Adrenal gland (tissue), 12 donors: ENCODE results near the gene ZSCAN12. TPM values are rescaled to one million over a fixed set of nuclear protein-coding genes. Genes with fewer than 3 reads are reported as not detected.

Experiments used
- DNase-seq, 7 donors: peaks; one replicate each; pipeline ENCODE4 v3.0.0-alpha.2; 2019 to 2020
- H3K27ac ChIP-seq, 5 donors: fragments of 200-600 bp; sonication (generic) in 4 of 5; 1 replicate in 3 of 5; 2 replicates in 2 of 5; pipeline versions ENCODE4 v1.5.1 to v1.8.0; 2016 to 2020; ENCODE audit warnings: mild to moderate bottlenecking in 1 of 5
- H3K27me3 ChIP-seq: fragments of 200-600 bp; 2 replicates; pipeline ENCODE4 v1.8.0; 2021
- H3K36me3 ChIP-seq, 2 donors: fragments of 200-600 bp; replicated peaks in 1 of 2; 1 replicate in 1 of 2; 2 replicates in 1 of 2; pipeline versions ENCODE4 v1.5.1 to v1.8.0; 2018 to 2022
- H3K4me1 ChIP-seq, 2 donors: fragments of 200-600 bp; replicated peaks in 1 of 2; 1 replicate in 1 of 2; 2 replicates in 1 of 2; pipeline versions ENCODE4 v1.5.1 to v1.8.0; 2018 to 2021
- H3K4me3 ChIP-seq, 4 donors: fragments of 200-600 bp; sonication (generic) in 3 of 4; one replicate each; pipeline ENCODE4 v1.5.1; 2016 to 2018
- H3K9me3 ChIP-seq, 3 donors: fragments of 200-600 bp; sonication (generic) in 1 of 3; replicated peaks in 1 of 3; 1 replicate in 2 of 3; 2 replicates in 1 of 3; pipeline versions ENCODE4 v1.5.1 to v1.8.0; 2016 to 2021
- POLR2A ChIP-seq, 2 donors: fragments of 450-650 bp; IDR thresholded peaks; one replicate each; pipeline ENCODE4 v1.6.1; 2017; ENCODE audit warnings: antibody characterized with exemption in 2 of 2, mild to moderate bottlenecking in 2 of 2, moderate library complexity in 1 of 2
- WGBS, 4 donors: extraction: QIAGEN DNeasy Blood & Tissue Kit in 2 of 4; methylation state at CpG; one replicate each; pipeline versions ENCODE4 v1.1.5 to v1.1.7; 2013 to 2017; 5-methylcytosine and 5-hydroxymethylcytosine counted together
- intact Hi-C, 2 donors: fragments of 100-400 bp; cut with DNase I; formaldehyde crosslinking; loops; one replicate each; pipeline versions ENCODE4 v1.14.1 to v1.15.0; 2022 to 2023
- polyA plus RNA-seq, 3 donors: library from polyadenylated mRNA; stranded (reverse); fragments of 200-250 nt in 2 of 3; fragments of 350-450 nt in 1 of 3; fragmentation: Illumina TruSeq in 1 of 3; extraction: RNeasy Lipid Tissue Mini Kit (QIAGEN cat#74804) in 1 of 3; gene quantifications; one replicate each; pipeline ENCODE4 v1.2.3, GENCODE V29; 2013 to 2014
- total RNA-seq, 9 donors: library from RNA; depleted of rRNA in 4 of 9; stranded (reverse); fragments of >200 nt in 4 of 9; fragments of 120-200 nt in 1 of 9; fragmentation: NEBNext Ultra II Directional in 1 of 9; extraction: Animal tissue kit (Norgen Biotek cat#: 25700) in 1 of 9; gene quantifications; one replicate each; pipeline versions ENCODE4 v1.1.0 to v1.2.4, GENCODE V29; 2013 to 2023
- TF ChIP-seq, protein P1 (sequence below), 6 experiments: fragments of 450-650 bp in 4 of 6; fragments of 200-600 bp in 2 of 6; sonication (generic) in 1 of 6; IDR thresholded peaks; 1 replicate in 5 of 6; 2 replicates in 1 of 6; pipeline versions ENCODE4 v1.5.1 to v1.8.0; 2016 to 2021; ENCODE audit warnings: antibody characterized with exemption in 6 of 6, mild to moderate bottlenecking in 2 of 6, moderate library complexity in 1 of 6
- donor health status: healthy with polysubstance abuse.
- donor health status: Bipolar disorder and iron deficiency.
- donor health status: DM: yes; HTN: yes; CAD: no.
- donor health status: DM: no; HTN: no; CAD: no.
- donor health status: DM: no; HTN: no; CAD: no.
- donor health status: DM: yes; HTN: yes; CAD: no.

The ZSCAN12 gene
- total and polyA plus RNA-seq, 12 donors = 1.0 to 10.7 (median 4.6) TPM

DNA sequence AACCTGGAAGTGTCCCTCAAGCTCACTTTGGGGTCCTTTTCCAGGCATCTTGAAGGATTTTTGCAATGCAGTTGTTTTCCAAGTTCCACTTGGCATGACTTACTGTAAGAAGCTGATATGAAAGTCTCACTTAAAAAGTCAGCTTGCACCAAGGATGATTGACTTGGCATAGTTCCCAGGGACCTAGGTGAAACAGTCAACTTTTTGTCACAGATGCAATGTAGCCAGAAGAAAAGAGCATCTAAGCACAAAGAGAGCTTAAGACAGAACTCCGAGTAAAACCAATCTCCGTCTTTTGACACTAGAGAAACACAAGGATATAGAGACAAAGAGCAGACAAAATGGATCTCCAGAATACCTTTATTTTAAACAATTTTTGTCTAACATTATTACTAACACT lies 2.6 kb upstream of the ZSCAN12 start:
- Histone ChIP-seq H3K4me1 (peaks cover 7 to 17% of the 10 kb centered on the region in 2 donors), H3K27ac (no peak overlapping the region), H3K36me3 (no peaks in the 10 kb centered on the region), H3K9me3 (no peaks in the 10 kb centered on the region), H3K4me3 (no peak overlapping the region), H3K27me3 (no peaks in the 10 kb centered on the region)
- no peak for TF ChIP-seq POLR2A (IDR thresholded peaks at IDR 0.05)
- TF ChIP-seq, protein P1, sequence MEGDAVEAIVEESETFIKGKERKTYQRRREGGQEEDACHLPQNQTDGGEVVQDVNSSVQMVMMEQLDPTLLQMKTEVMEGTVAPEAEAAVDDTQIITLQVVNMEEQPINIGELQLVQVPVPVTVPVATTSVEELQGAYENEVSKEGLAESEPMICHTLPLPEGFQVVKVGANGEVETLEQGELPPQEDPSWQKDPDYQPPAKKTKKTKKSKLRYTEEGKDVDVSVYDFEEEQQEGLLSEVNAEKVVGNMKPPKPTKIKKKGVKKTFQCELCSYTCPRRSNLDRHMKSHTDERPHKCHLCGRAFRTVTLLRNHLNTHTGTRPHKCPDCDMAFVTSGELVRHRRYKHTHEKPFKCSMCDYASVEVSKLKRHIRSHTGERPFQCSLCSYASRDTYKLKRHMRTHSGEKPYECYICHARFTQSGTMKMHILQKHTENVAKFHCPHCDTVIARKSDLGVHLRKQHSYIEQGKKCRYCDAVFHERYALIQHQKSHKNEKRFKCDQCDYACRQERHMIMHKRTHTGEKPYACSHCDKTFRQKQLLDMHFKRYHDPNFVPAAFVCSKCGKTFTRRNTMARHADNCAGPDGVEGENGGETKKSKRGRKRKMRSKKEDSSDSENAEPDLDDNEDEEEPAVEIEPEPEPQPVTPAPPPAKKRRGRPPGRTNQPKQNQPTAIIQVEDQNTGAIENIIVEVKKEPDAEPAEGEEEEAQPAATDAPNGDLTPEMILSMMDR (IDR thresholded peaks at IDR 0.05) = no peak
- intact Hi-C loops = no loop called here
- 33 to 82% (median 61%) methylated on average over 2 of the region's 2 CpGs for WGBS, 4 donors
- no peak for DNase-seq

DNA sequence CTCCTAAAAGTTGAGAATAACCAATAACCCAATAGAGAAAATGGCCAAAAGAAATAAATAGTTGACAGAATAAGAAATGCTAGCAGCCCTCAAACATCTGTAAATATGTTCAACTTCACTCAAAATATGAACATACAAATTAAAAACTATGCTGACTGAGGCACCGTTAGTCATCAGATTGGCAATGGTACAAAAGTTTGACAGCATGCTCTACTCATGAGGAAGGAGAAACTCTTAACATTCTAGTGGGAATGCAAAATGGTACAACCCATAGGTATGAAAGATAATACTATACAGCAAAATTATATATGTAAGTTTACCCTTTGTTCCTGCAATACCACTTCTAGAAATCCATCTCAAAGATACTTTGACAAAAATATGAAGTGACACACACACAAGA lies 1.6 kb upstream of the ZSCAN12 start:
- DNase-seq = no peak
- Histone ChIP-seq H3K36me3 (no peaks in the 10 kb centered on the region), H3K4me3 (no peak overlapping the region), H3K9me3 (no peaks in the 10 kb centered on the region), H3K27me3 (no peaks in the 10 kb centered on the region), H3K27ac (no peak overlapping the region), H3K4me1 (peaks cover 7 to 23% of the 10 kb centered on the region in 2 donors)
- 38 to 67% (median 62%) methylated on average over 1 of the region's 1 CpG for WGBS, 4 donors
- intact Hi-C loops = no loop called here
- TF ChIP-seq, protein P1 (IDR thresholded peaks at IDR 0.05) = no peak

DNA sequence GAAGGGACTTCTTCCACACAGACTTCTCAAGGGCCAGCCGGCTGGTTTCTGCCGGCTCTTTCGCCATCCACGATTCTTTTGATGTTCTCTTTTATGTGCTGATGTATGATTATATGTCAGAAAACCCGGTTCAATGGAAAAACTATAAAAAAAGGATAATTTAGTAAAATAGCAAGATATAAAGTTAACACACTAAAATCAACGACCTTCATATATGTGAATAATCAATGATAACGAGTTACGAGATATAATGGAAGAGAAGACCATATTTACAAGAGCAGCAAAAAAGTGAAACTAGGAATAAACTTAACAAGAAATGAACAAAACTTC lies 540 bp upstream of the ZSCAN12 start:
- TF ChIP-seq, protein P1 (IDR thresholded peaks at IDR 0.05) = no peak
- TF ChIP-seq POLR2A (IDR thresholded peaks at IDR 0.05) = no peak
- peak overlapping the region in 2 of 5 donors; percentile 32 to 76 for H3K27ac ChIP-seq
- H3K4me3 ChIP-seq = peak overlapping the region in 3 of 4 donors; percentile 67 to 96 (median 75)
- WGBS, 4 donors = 13 to 20% (median 17%) methylated on average over 8 of the region's 8 CpGs
- peaks cover 7 to 24% of the 10 kb centered on the region in 2 donors for H3K4me1 ChIP-seq
- no peak for DNase-seq
- intact Hi-C loops = no loop called here
- no peaks in the 10 kb centered on the region for H3K36me3 ChIP-seq
- no peaks in the 10 kb centered on the region for H3K9me3 ChIP-seq
- H3K27me3 ChIP-seq = no peaks in the 10 kb centered on the region

DNA sequence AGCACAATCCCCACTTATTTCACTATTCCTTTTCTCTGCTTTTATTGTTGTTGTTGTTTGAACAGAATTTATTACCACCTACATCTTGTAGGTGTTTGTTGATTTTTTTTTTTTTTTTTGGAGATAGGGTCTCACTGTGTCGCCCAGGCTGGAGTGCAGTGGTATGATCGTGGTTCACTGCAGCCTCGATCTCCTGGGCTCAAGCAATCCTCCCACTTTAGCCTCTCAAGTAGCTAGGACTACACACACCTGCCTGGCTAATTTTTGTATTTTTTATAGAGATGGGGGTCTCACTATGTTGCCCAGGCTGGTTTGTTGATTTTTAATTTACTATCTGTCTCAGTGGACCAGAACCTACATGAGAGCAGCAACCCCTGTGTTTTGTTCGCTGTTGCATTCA lies 3.6 kb downstream of the ZSCAN12 start:
- WGBS, 4 donors = 96 to 100% (median 98%) methylated on average over 4 of the region's 4 CpGs
- intact Hi-C loops = no loop called here

More for the DNA sequence above, 3.6 kb downstream of the ZSCAN12 start:
- H3K27ac ChIP-seq = no peak overlapping the region
- H3K9me3 ChIP-seq = no peaks in the 10 kb centered on the region
- DNase-seq = no peak
- no peak overlapping the region for H3K4me3 ChIP-seq
- peaks cover 7 to 29% of the 10 kb centered on the region in 2 donors for H3K4me1 ChIP-seq
- H3K36me3 ChIP-seq = peaks cover 0 to 20% of the 10 kb centered on the region in 2 donors
- no peak for TF ChIP-seq POLR2A (IDR thresholded peaks at IDR 0.05)
- TF ChIP-seq, protein P1 (IDR thresholded peaks at IDR 0.05) = no peak
- no peaks in the 10 kb centered on the region for H3K27me3 ChIP-seq
